GM23338 (cell line): ENCODE results near the gene DDAH2. TPM values are rescaled to one million over a fixed set of nuclear protein-coding genes. Genes with fewer than 3 reads are reported as not detected.

Source experiments
- ATAC-seq: fragments of 200-7000 bp; cut with Tn5 transposase; 3 replicates; pipeline ENCODE4 v1.9.1; 2020
- DNase-seq: peaks from one replicate; pipeline ENCODE4 v3.0.0-alpha.2; 2015; ENCODE audit warnings: low spot score
- H2AFZ ChIP-seq: fragments of 200-600 bp; sonication (generic); 2 replicates; pipeline ENCODE4 v1.8.0; 2016; ENCODE audit warnings: antibody characterized with exemption, mild to moderate bottlenecking, moderate library complexity
- H3F3A ChIP-seq: fragments of 200-600 bp; sonication (generic); replicated peaks from 2 replicates; pipeline ENCODE4 v1.8.0; 2017; ENCODE audit warnings: antibody characterized with exemption, mixed run types, low read depth
- H3K27ac ChIP-seq: fragments of 200-600 bp; sonication (generic); 2 replicates; pipeline ENCODE4 v1.6.1; 2016; ENCODE audit warnings: low read depth
- H3K27me3 ChIP-seq: fragments of 200-600 bp; sonication (generic); 2 replicates; pipeline ENCODE4 v1.8.0; 2016; ENCODE audit warnings: mild to moderate bottlenecking, mixed run types, moderate library complexity; ENCODE audit not compliant: insufficient read depth
- H3K36me3 ChIP-seq: fragments of 200-600 bp; sonication (generic); 2 replicates; pipeline ENCODE4 v1.8.0; 2016; ENCODE audit warnings: mild to moderate bottlenecking; ENCODE audit not compliant: insufficient read depth
- H3K4me1 ChIP-seq: fragments of 200-600 bp; sonication (generic); 2 replicates; pipeline ENCODE4 v1.8.0; 2016; ENCODE audit warnings: mild to moderate bottlenecking, moderate library complexity; ENCODE audit not compliant: insufficient read depth
- H3K4me2 ChIP-seq: fragments of 200-600 bp; sonication (generic); 2 replicates; pipeline ENCODE4 v1.7.1; 2017; ENCODE audit warnings: mixed run types
- H3K4me3 ChIP-seq: fragments of 200-600 bp; sonication (generic); 2 replicates; pipeline ENCODE4 v1.6.1; 2016; ENCODE audit warnings: mixed run types
- H3K79me2 ChIP-seq: fragments of 200-600 bp; sonication (generic); replicated peaks from 2 replicates; pipeline ENCODE4 v1.8.0; 2017; ENCODE audit warnings: mild to moderate bottlenecking; ENCODE audit not compliant: insufficient read depth
- H3K9me2 ChIP-seq: fragments of 200-600 bp; sonication (generic); 2 replicates; pipeline ENCODE4 v1.8.0; 2017; ENCODE audit not compliant: insufficient read depth
- H4K20me1 ChIP-seq: fragments of 200-600 bp; sonication (generic); replicated peaks from 2 replicates; pipeline ENCODE4 v1.8.0; 2017; ENCODE audit warnings: mild to moderate bottlenecking; ENCODE audit not compliant: insufficient read depth
- H3K27ac Mint-ChIP-seq: 2 replicates; pipeline ENCODE4 v1.8.0; 2020; ENCODE audit warnings: inconsistent platforms, mild to moderate bottlenecking, moderate library complexity, mixed read lengths
- H3K27me3 Mint-ChIP-seq: 3 replicates; pipeline ENCODE4 v1.8.0; 2022; ENCODE audit warnings: low read depth, mild to moderate bottlenecking, moderate library complexity, mixed read lengths, inconsistent platforms; ENCODE audit not compliant: insufficient read depth, poor library complexity
- H3K36me3 Mint-ChIP-seq: 3 replicates; pipeline ENCODE4 v1.8.0; 2021; ENCODE audit warnings: low read depth, mild to moderate bottlenecking, inconsistent platforms, moderate library complexity, mixed read lengths
- H3K4me1 Mint-ChIP-seq: 3 replicates; pipeline ENCODE4 v1.8.0; 2020; ENCODE audit warnings: mild to moderate bottlenecking, inconsistent platforms, mixed read lengths
- H3K4me3 Mint-ChIP-seq: 3 replicates; pipeline ENCODE4 v1.8.0; 2021; ENCODE audit warnings: moderate library complexity, mild to moderate bottlenecking, inconsistent platforms, mixed read lengths
- H3K9me3 Mint-ChIP-seq: 3 replicates; pipeline ENCODE4 v1.8.0; 2020; ENCODE audit warnings: moderate library complexity, mild to moderate bottlenecking, inconsistent platforms, mixed read lengths
- CTCF ChIP-seq, 2 experiments: fragments of 200-600 bp in 1 of 2; sonication (generic) in 1 of 2; conservative IDR thresholded peaks; 2 replicates each; pipeline versions ENCODE4 v1.5.1 to v1.6.1; 2016 to 2017; ENCODE audit warnings: antibody characterized with exemption in 2 of 2, low read depth in 2 of 2, mild to moderate bottlenecking in 2 of 2, moderate library complexity in 1 of 2
- EZH2 ChIP-seq: fragments of 200-600 bp; sonication (generic); IDR thresholded peaks from one replicate; pipeline ENCODE4 v1.8.0; 2017; ENCODE audit warnings: antibody characterized with exemption, mild to moderate bottlenecking, low read depth; ENCODE audit not compliant: unreplicated experiment
- EZH2phosphoT487 ChIP-seq: fragments of 200-600 bp; sonication (generic); IDR thresholded peaks from one replicate; pipeline ENCODE4 v1.8.1; 2018; ENCODE audit warnings: antibody characterized with exemption; ENCODE audit not compliant: unreplicated experiment
- JUNB ChIP-seq: IDR thresholded peaks from one replicate; pipeline ENCODE4 v1.6.1; 2016; ENCODE audit warnings: antibody characterized with exemption; ENCODE audit not compliant: unreplicated experiment
- POLR2AphosphoS5 ChIP-seq: IDR thresholded peaks from 2 replicates; pipeline ENCODE4 v1.6.1; 2016; ENCODE audit warnings: antibody characterized with exemption, low read depth
- REST ChIP-seq: IDR thresholded peaks from one replicate; pipeline ENCODE4 v1.6.1; 2018; ENCODE audit warnings: antibody characterized with exemption; ENCODE audit not compliant: unreplicated experiment
- STAT1 ChIP-seq: IDR thresholded peaks from one replicate; pipeline ENCODE4 v1.6.1; 2016; ENCODE audit warnings: antibody characterized with exemption; ENCODE audit not compliant: unreplicated experiment
- ZNF114 ChIP-seq: fragments of 250-450 bp; sonication (Bioruptor Pico); IDR thresholded peaks from 2 replicates; pipeline ENCODE4 v1.5.0; 2020; ENCODE audit warnings: mild to moderate bottlenecking, moderate library complexity
- ZNF331 ChIP-seq: fragments of 250-450 bp; sonication (Bioruptor Pico); IDR thresholded peaks from 2 replicates; pipeline ENCODE4 v1.5.0; 2020; ENCODE audit warnings: low read depth, mild to moderate bottlenecking, moderate library complexity
- ZNF462 ChIP-seq: fragments of 250-450 bp; sonication (Bioruptor Pico); IDR thresholded peaks from 2 replicates; pipeline ENCODE4 v1.5.0; 2020; ENCODE audit warnings: mild to moderate bottlenecking, moderate library complexity
- polyA plus RNA-seq: library from polyadenylated mRNA; unstranded; fragments of >200 nt; fragmentation: Nextera tagmentation; extraction: Ambion mirVana; gene quantifications from 2 replicates; pipeline ENCODE4 v1.2.1, GENCODE V29; 2016
- total RNA-seq: library from RNA; depleted of rRNA; stranded (reverse); fragments of >200 nt; shearing (Covaris generic); gene quantifications from 2 replicates; pipeline ENCODE4 v1.2.3, GENCODE V29; 2014

Gene DDAH2
- total and polyA plus RNA-seq, 2 experiments from 2014 or later = 58.7 to 65.1 TPM

- peaks cover 4% of the 10 kb centered on the region for H3F3A ChIP-seq
- no peaks in the 10 kb centered on the region for H3K9me2 ChIP-seq
- H2AFZ ChIP-seq = no peak overlapping the region
- peaks cover 8% of the 10 kb centered on the region; the same call in 1 of the 2 replicates for H3K4me1 ChIP-seq
- DNase-seq = no peak
- no peaks in the 10 kb centered on the region for H4K20me1 ChIP-seq
- Mint-ChIP-seq H3K27me3 (peaks cover 15% of the 10 kb centered on the region), H3K9me3 (no peaks in the 10 kb centered on the region; the same call in 2 of the 3 replicates), H3K36me3 (peaks cover 29% of the 10 kb centered on the region), H3K4me3 (no peak overlapping the region; the same call in 2 of the 3 replicates), H3K4me1 (peaks cover 15% of the 10 kb centered on the region; the same call in 2 of the 3 replicates), H3K27ac (no peak overlapping the region)
- H3K27me3 ChIP-seq = peaks cover 8% of the 10 kb centered on the region; the same call in 1 of the 2 replicates
- ATAC-seq = no peak
- H3K27ac ChIP-seq = no peak overlapping the region
- H3K36me3 ChIP-seq = no peaks in the 10 kb centered on the region
- no peaks in the 10 kb centered on the region for H3K79me2 ChIP-seq
- no peak for TF ChIP-seq JUNB
- TF ChIP-seq STAT1 = no peak
- TF ChIP-seq EZH2phosphoT487 = no peak
- no peak for TF ChIP-seq ZNF331 (CRISPR knock-in tag)
- TF ChIP-seq POLR2AphosphoS5 = no peak
- TF ChIP-seq ZNF462 (CRISPR knock-in tag) = no peak
- TF ChIP-seq ZNF114 (CRISPR knock-in tag) = no peak
- TF ChIP-seq CTCF (conservative IDR thresholded peaks at IDR 0.05; ENCODE audit: low read depth in 2 of 2) = no peak
- no peak for TF ChIP-seq REST
- no peak for TF ChIP-seq EZH2
- H3K4me2 ChIP-seq = no peak overlapping the region
- H3K4me3 ChIP-seq = no peak overlapping the region
These were observed 3.4 kb downstream of the DDAH2 start for GRCh38 chr6:31725502-31726350.
